WTC11 (cell line): ENCODE data around the gene TMEM190. TPM values are rescaled to one million over a fixed set of nuclear protein-coding genes. Genes with fewer than 3 reads are reported as not detected.

Experiments used
- ATAC-seq: fragments of 200-7000 bp; cut with Tn5 transposase; 2 replicates; pipeline ENCODE4 v1.10.0; 2021; ENCODE audit warnings: mild to moderate bottlenecking, moderate library complexity
- CTCF ChIA-PET: fragments of 300-600 bp; sonication (Branson Sonifier 250); formaldehyde crosslinking; loops from one replicate; lab custom pipeline; 2021; ENCODE audit warnings: antibody characterized with exemption; lab: Charles Lee
- POLR2A ChIA-PET: fragments of 350-600 bp; sonication (Branson Sonifier 250); formaldehyde crosslinking; loops from one replicate; lab custom pipeline; 2021; ENCODE audit warnings: antibody characterized with exemption; lab: Charles Lee
- DNase-seq: peaks from one replicate; pipeline ENCODE4 v3.0.0; 2021; ENCODE audit warnings: low spot score
- H3K27ac Mint-ChIP-seq: 2 replicates; pipeline ENCODE4 v1.8.0; 2021; ENCODE audit warnings: mixed read lengths
- H3K27me3 Mint-ChIP-seq: 2 replicates; pipeline ENCODE4 v1.8.0; 2021; ENCODE audit warnings: low read depth, mild to moderate bottlenecking, moderate library complexity, mixed read lengths
- H3K36me3 Mint-ChIP-seq: 2 replicates; pipeline ENCODE4 v1.8.0; 2021; ENCODE audit warnings: mixed read lengths
- H3K4me1 Mint-ChIP-seq: 2 replicates; pipeline ENCODE4 v1.8.0; 2022; ENCODE audit warnings: mixed read lengths
- H3K4me3 Mint-ChIP-seq: 2 replicates; pipeline ENCODE4 v1.8.0; 2021; ENCODE audit warnings: mild to moderate bottlenecking, moderate library complexity, mixed read lengths
- H3K9me3 Mint-ChIP-seq: 2 replicates; pipeline ENCODE4 v1.8.0; 2021; ENCODE audit warnings: mixed read lengths
- ARID4B ChIP-seq: sonication (generic); formaldehyde crosslinking; IDR thresholded peaks from 2 replicates; pipeline ENCODE4 v1.8.0; 2023; ENCODE audit warnings: missing genetic modification reagents, mild to moderate bottlenecking, borderline replicate concordance
- FOXP1 ChIP-seq: sonication (generic); formaldehyde crosslinking; IDR thresholded peaks from 2 replicates; pipeline ENCODE4 v1.8.0; 2022; ENCODE audit warnings: missing genetic modification reagents, mild to moderate bottlenecking, moderate library complexity, borderline replicate concordance
- GRHL2 ChIP-seq: fragments of 250-450 bp; sonication (Bioruptor Pico); IDR thresholded peaks from 2 replicates; pipeline ENCODE4 v1.8.0; 2022; ENCODE audit warnings: mild to moderate bottlenecking, moderate library complexity; ENCODE audit not compliant: insufficient replicate concordance, severe bottlenecking
- HMGA2 ChIP-seq: fragments of 250-450 bp; sonication (Bioruptor Pico); IDR thresholded peaks from 2 replicates; pipeline ENCODE4 v1.4.0; 2021; ENCODE audit warnings: mild to moderate bottlenecking, moderate library complexity
- HMGXB4 ChIP-seq: sonication (generic); formaldehyde crosslinking; IDR thresholded peaks from 2 replicates; pipeline ENCODE4 v1.8.1; 2023; ENCODE audit warnings: mild to moderate bottlenecking, moderate library complexity, missing genetic modification reagents
- JAZF1 ChIP-seq: fragments of 250-450 bp; sonication (Bioruptor Pico); IDR thresholded peaks from 2 replicates; pipeline ENCODE4 v1.9.0; 2021; ENCODE audit warnings: moderate library complexity, mild to moderate bottlenecking, inconsistent platforms
- KAT7 ChIP-seq: sonication (generic); formaldehyde crosslinking; IDR thresholded peaks from 2 replicates; pipeline ENCODE4 v1.8.1; 2023; ENCODE audit warnings: missing genetic modification reagents, mild to moderate bottlenecking, borderline replicate concordance
- NR1H2 ChIP-seq: sonication (generic); formaldehyde crosslinking; IDR thresholded peaks from 2 replicates; pipeline ENCODE4 v1.9.0; 2021; ENCODE audit warnings: mild to moderate bottlenecking, moderate library complexity, missing genetic modification reagents
- NR3C1 ChIP-seq: sonication (generic); formaldehyde crosslinking; conservative IDR thresholded peaks from 2 replicates; pipeline ENCODE4 v1.8.1; 2023; ENCODE audit warnings: low read depth, mild to moderate bottlenecking, missing genetic modification reagents
- RORB ChIP-seq: fragments of 250-450 bp; sonication (Bioruptor Pico); IDR thresholded peaks from 2 replicates; pipeline ENCODE4 v1.9.0; 2021; ENCODE audit warnings: mild to moderate bottlenecking
- SMAD4 ChIP-seq: sonication (generic); formaldehyde crosslinking; IDR thresholded peaks from 2 replicates; pipeline ENCODE4 v1.8.0; 2022; ENCODE audit warnings: mild to moderate bottlenecking, missing genetic modification reagents
- SP1 ChIP-seq: sonication (generic); formaldehyde crosslinking; conservative IDR thresholded peaks from 2 replicates; pipeline ENCODE4 v1.8.1; 2022; ENCODE audit warnings: missing genetic modification reagents
- ZBTB21 ChIP-seq: sonication (generic); formaldehyde crosslinking; IDR thresholded peaks from 2 replicates; pipeline ENCODE4 v1.8.1; 2023; ENCODE audit warnings: mild to moderate bottlenecking, missing genetic modification reagents, borderline replicate concordance
- ZNF138 ChIP-seq: sonication (generic); formaldehyde crosslinking; conservative IDR thresholded peaks from 2 replicates; pipeline ENCODE4 v1.8.1; 2022; ENCODE audit warnings: mild to moderate bottlenecking, moderate library complexity, missing genetic modification reagents
- ZNF416 ChIP-seq: fragments of 250-450 bp; sonication (Bioruptor Pico); IDR thresholded peaks from 2 replicates; pipeline ENCODE4 v1.9.0; 2021; ENCODE audit warnings: mild to moderate bottlenecking, inconsistent platforms
- ZNF671 ChIP-seq: fragments of 250-450 bp; sonication (Bioruptor Pico); IDR thresholded peaks from 2 replicates; pipeline ENCODE4 v1.8.0; 2021; ENCODE audit warnings: mild to moderate bottlenecking
- total RNA-seq: library from RNA; stranded (reverse); gene quantifications from 3 replicates; pipeline ENCODE4 v1.2.3, GENCODE V29; 2021
- TF ChIP-seq, protein P1 (sequence below): sonication (generic); formaldehyde crosslinking; IDR thresholded peaks from 2 replicates; pipeline ENCODE4 v1.8.0; 2022; ENCODE audit warnings: mild to moderate bottlenecking, missing genetic modification reagents
- TF ChIP-seq, protein P2 (sequence below): sonication (generic); formaldehyde crosslinking; IDR thresholded peaks from 2 replicates; pipeline ENCODE4 v1.8.1; 2023; ENCODE audit warnings: mild to moderate bottlenecking, missing genetic modification reagents

The TMEM190 gene
- total RNA-seq, 1 experiment from 2014 or later: 0.33 TPM

DNA sequence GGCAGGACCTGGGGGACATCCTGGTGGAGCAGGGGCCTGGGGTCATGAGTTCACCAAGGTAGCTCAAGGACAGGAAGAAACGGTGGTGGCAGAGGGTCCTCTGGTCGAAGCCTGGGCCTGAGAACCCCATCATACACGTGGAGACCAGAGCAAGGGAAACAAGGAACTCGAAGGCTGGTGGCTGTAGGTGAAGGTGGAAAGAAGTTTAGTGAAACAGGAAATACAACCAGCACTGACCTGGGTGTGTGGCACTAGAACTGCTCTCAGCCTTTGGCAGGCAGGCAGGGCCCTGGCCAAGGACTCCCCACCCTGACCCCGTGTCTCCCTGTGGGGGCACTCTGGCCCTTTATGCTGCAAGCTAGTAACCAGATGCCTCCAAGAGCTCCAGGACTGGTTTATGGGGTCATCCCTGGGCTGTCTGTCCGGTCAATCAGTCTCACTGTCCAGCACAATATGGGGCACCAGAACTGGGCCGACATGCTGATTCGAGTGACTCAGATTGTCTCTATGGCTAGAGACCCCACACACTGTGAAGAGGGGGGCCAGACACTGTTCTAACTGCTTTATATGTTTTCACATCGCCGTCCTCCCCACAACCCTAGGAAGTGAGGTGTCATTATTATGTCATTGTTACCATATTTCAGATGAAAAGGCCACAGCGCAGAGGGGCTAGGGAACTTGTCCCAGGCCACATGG lies 25.9 kb upstream of the TMEM190 start (continued):
- TF ChIP-seq, protein P1, sequence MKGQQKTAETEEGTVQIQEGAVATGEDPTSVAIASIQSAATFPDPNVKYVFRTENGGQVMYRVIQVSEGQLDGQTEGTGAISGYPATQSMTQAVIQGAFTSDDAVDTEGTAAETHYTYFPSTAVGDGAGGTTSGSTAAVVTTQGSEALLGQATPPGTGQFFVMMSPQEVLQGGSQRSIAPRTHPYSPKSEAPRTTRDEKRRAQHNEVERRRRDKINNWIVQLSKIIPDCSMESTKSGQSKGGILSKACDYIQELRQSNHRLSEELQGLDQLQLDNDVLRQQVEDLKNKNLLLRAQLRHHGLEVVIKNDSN (CRISPR knock-in tag): no peak
- no peak for TF ChIP-seq NR1H2 (CRISPR knock-in tag)
- no peak for TF ChIP-seq ARID4B (CRISPR knock-in tag)
- TF ChIP-seq, all 79 proteins: peak for 0

DNA sequence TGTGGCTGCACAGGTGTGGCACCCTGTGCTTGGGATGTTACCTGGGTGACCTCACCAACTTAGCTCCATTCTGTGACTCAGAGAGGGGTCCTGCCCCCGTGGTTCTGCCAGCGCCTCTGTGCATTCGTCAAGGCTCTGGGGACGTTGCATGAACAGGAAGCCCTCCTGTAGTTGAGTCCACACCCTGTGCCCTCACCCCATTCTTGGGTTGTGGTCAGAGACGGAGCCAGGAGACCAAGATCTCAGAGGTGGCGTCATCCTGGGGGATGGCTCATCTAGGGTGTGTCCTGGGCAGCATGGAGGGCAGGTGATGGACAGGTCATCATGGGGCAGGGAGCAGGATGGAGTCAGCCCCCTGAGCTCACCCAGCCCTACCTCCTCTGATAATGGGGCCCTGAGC lies 24.6 kb upstream of the TMEM190 start:
- CTCF ChIA-PET: interaction anchor here (1.5 kb wide), 1 partner anchor 51 kb away, joined by 5 read pairs; no protein-coding TSS in a partner anchor
- Mint-ChIP-seq H3K4me1 (peaks cover 51% of the 10 kb centered on the region), H3K27me3 (peaks cover 63% of the 10 kb centered on the region), H3K27ac (no peak overlapping the region), H3K9me3 (no peaks in the 10 kb centered on the region), H3K36me3 (no peaks in the 10 kb centered on the region), H3K4me3 (no peak overlapping the region)
- POLR2A ChIA-PET: interaction anchor here (1.6 kb wide), 1 partner anchor 13 kb away, joined by 5 read pairs; no protein-coding TSS in a partner anchor
- no peak for ATAC-seq
- TF ChIP-seq KAT7 (CRISPR knock-in tag) (no peak), ZBTB21 (no peak), NR3C1 (CRISPR knock-in tag) (no peak), JAZF1 (CRISPR knock-in tag) (no peak), HMGA2 (CRISPR knock-in tag) (no peak), SMAD4 (CRISPR knock-in tag) (no peak), SP1 (CRISPR knock-in tag) (no peak), ZNF671 (CRISPR knock-in tag) (no peak), RORB (CRISPR knock-in tag) (no peak), ZNF138 (no peak), FOXP1 (CRISPR knock-in tag) (no peak), HMGXB4 (CRISPR knock-in tag) (no peak), GRHL2 (CRISPR knock-in tag) (no peak), ZNF416 (CRISPR knock-in tag) (no peak)
- TF ChIP-seq, protein P2, sequence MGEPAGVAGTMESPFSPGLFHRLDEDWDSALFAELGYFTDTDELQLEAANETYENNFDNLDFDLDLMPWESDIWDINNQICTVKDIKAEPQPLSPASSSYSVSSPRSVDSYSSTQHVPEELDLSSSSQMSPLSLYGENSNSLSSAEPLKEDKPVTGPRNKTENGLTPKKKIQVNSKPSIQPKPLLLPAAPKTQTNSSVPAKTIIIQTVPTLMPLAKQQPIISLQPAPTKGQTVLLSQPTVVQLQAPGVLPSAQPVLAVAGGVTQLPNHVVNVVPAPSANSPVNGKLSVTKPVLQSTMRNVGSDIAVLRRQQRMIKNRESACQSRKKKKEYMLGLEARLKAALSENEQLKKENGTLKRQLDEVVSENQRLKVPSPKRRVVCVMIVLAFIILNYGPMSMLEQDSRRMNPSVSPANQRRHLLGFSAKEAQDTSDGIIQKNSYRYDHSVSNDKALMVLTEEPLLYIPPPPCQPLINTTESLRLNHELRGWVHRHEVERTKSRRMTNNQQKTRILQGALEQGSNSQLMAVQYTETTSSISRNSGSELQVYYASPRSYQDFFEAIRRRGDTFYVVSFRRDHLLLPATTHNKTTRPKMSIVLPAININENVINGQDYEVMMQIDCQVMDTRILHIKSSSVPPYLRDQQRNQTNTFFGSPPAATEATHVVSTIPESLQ: no peak
- no peak for DNase-seq
